PC-3 (cell line): ENCODE measurements around the gene FAM124A.

Source experiments
- EZH2 ChIP-seq: fragments of 300-600 bp; sonication (generic); IDR thresholded peaks from one replicate; pipeline ENCODE4 v1.6.1; 2017; ENCODE audit warnings: antibody characterized with exemption, mild to moderate bottlenecking, low read length; ENCODE audit not compliant: unreplicated experiment
- EZH2phosphoT487 ChIP-seq: fragments of 300-600 bp; sonication (generic); IDR thresholded peaks from 2 replicates; pipeline ENCODE4 v1.6.1; 2018; ENCODE audit warnings: mild to moderate bottlenecking, antibody characterized with exemption, low read length, borderline replicate concordance
- TF ChIP-seq, protein P1 (sequence below): fragments of 300-600 bp; sonication (generic); conservative IDR thresholded peaks from 2 replicates; pipeline ENCODE4 v1.5.1; 2017; ENCODE audit warnings: antibody characterized with exemption, low read depth, mild to moderate bottlenecking, low read length

DNA sequence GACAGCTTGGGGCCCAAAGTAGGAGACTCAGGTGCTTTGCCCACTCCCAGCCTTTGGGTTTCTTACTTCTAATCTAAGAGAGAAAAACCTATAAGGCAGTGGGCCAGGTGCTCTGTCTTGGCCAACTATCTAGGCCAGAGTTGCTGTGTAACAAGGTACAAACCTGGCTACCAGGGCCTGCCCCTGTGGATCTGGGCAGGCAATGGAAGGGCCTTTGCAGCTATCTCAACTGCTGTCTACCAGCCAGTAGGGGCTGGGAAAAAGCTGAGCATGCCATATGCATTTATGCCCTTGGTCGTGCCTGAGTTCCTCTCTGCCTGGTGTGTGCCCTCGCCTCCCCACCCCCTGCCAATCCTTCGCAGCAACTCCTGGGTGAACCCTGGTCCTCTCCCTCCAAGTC lies 100.6 kb downstream of the FAM124A start:
- TF ChIP-seq, protein P1, sequence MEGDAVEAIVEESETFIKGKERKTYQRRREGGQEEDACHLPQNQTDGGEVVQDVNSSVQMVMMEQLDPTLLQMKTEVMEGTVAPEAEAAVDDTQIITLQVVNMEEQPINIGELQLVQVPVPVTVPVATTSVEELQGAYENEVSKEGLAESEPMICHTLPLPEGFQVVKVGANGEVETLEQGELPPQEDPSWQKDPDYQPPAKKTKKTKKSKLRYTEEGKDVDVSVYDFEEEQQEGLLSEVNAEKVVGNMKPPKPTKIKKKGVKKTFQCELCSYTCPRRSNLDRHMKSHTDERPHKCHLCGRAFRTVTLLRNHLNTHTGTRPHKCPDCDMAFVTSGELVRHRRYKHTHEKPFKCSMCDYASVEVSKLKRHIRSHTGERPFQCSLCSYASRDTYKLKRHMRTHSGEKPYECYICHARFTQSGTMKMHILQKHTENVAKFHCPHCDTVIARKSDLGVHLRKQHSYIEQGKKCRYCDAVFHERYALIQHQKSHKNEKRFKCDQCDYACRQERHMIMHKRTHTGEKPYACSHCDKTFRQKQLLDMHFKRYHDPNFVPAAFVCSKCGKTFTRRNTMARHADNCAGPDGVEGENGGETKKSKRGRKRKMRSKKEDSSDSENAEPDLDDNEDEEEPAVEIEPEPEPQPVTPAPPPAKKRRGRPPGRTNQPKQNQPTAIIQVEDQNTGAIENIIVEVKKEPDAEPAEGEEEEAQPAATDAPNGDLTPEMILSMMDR, result no peak
- no peak for TF ChIP-seq EZH2phosphoT487
- no peak for TF ChIP-seq EZH2
